ENCODE results near the gene FGF22. TPM values are rescaled to one million over a fixed set of nuclear protein-coding genes. Genes with fewer than 3 reads are reported as not detected.

The FGF22 gene
- total RNA-seq, 1 experiment from 2014 or later: not detected

DNA sequence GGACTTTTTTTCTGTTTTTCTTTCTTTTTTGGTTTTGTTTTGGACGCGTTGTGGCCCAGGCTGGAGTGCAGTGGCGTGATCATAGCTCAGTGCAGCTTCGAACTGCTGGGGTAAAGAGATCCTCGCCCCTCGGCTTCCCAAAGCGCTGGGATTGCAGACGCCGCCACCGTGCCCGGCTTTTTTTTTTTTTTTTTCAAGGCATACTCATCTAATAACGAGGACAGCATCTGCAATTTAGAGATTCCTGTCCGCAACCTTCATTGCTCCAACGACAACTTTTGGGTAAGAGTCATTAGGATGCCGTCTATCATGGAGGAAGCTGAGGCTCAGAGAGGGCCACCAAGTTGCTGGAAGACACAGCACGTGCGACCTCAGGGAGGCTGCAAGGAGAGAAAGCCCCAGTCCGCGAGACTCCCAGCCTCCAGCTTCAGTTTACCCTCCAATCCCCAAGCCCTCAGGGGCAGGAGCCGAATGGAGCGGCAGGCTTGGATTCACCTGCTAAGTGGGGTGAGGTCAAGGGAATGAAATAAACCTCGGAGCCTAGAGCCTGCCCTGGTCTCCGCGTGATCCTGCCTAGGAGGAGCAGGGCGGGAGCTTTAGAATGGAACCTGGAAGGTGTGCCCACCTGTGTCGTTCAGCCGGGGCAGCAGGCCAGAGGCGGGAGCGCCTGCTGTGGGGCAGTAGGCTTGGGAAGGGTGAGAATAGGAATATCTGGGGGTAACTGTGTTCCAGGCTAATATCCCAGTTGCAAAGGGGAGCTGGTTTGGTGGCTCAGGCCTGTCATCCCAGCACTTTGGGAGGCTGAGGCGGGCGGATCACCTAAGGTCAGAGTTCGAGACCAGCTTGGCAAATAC is 5.7 kb upstream of the FGF22 start:
- no peak for DNase-seq (ENCODE audit: low read depth)
- in situ Hi-C loops (cut with HindIII; ENCODE audit: low pct_unique_long_range_greater_than_20kb, low sequenced_read_pairs): no loop called here

DNA sequence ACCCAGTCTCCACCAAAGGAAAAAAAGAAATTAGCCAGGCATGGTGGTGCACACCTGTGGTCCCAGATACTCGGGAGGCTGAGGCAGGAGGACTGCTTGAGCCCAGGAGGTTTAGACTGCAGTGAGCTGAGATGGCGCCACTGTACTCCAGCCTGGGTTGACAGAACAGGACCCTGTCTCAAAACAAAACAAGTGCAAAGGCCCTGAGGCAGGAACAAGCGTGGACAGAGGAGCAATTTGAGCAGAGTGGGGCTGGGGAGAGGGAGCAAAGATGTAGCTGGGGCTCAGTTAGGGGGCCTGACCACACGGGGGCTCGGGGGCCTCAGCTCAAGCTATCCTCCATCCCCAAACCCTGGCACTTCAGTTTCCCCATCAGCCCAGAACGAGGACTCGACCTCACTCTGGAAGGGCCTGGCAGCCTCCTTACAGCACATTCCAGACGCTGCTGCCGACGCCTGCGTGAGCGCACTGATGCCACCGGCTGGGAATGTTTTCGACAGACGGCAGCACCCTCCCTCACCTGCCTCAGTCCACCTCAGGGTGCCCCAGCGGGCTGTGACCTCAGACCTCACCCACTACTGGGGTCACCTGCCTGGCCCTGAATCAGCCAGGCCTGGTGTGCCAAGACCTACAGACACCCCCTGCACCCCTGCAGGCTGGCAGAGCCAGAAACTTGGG is 4.6 kb upstream of the FGF22 start:
- in situ Hi-C loops (cut with HindIII; ENCODE audit: low pct_unique_long_range_greater_than_20kb, low sequenced_read_pairs): no loop called here
- no peak for DNase-seq (ENCODE audit: low read depth)

DNA sequence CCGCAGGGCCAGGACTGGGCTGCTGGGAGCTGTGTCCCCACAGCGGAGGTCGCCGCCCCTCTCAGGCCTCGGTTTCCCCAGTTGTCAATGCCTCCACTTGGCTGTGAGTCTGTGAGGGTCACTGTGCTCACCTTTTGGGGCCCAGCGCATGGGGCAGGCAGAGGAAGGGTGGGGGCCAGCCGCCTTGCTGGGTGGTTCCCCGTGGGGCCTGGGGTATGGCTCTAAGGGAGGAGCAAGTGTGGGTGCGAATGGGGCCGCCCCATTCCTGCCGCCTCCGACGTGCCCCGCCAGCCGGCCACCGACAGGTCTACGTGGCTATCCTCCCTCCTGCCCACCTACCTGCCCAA is 800 bp upstream of the FGF22 start:
- DNase-seq (ENCODE audit: low read depth): no peak
- in situ Hi-C loops (cut with HindIII; ENCODE audit: low pct_unique_long_range_greater_than_20kb, low sequenced_read_pairs): no loop called here

DNA sequence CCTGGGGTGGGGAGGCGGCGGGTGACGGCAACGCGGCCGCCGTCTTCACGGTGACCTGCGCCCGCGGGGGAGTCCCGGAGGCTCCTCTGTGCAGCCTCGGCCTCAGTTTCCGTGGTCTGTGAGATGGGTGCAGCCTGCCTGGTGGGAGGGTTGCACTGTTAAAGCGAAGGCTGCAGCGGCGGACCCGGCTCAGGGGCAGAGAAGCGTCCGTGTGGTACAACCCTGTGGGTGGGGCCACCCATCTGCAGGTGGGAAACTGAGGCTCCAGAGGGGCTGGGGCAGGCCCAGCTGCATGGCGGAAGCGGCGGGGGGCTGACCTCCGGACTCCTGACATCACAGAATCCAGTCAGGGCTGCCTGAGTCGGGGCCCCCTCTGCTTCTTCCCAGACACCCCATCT is 481 bp downstream of the FGF22 start:
- in situ Hi-C loops (cut with HindIII; ENCODE audit: low pct_unique_long_range_greater_than_20kb, low sequenced_read_pairs): no loop called here
- no peak for DNase-seq (ENCODE audit: low read depth)

DNA sequence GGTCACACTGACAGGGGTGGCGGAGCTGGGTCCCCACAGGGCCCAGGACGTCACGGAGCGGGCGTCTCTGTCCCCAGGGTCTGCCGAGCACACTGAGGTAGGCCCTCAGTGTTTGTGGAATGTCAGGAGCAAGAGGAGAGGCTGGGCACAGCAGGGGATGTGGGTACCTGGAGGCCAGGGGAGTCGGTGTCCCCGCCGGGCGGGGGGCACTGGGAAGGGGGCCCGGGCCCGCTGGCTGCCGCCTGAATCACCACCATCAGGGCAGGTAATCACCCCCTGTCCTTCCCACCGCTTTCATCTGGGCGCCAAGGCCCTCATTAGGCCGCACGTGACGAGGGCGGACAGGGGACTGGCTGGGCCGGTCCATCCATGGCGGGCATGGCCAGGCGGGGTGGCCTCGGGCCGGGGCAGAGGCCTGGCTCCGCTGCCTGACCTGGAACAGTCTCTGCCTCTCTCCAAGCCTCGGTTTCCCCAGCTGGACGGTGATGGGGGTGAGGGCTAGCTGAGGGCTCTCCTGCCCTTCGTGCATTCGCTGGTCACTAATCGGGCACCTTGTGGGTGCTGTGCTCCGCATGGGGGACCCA is 1.0 kb downstream of the FGF22 start:
- no peak for DNase-seq (ENCODE audit: low read depth)
- in situ Hi-C loops (cut with HindIII; ENCODE audit: low pct_unique_long_range_greater_than_20kb, low sequenced_read_pairs): no loop called here

DNA sequence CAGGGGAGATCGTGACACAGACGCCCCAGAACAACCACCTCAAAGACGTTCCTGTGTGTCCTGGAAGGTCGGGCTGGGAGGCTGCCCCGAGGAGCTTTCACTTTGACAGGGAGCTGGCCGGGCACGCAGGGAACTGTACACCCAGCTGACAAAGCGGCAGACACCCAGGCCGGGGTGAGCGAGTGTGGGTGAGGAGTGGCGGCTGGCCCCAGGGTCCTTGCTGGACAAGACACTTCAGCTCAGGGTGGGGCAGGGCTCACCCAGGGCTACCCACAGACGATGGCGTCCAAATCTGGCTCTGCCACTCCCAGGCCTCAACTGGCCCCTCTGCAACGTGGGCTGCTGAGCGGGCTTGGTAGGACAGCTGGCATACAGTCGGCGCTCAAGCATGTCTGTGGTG is 2.0 kb downstream of the FGF22 start:
- in situ Hi-C loops (cut with HindIII; ENCODE audit: low pct_unique_long_range_greater_than_20kb, low sequenced_read_pairs): no loop called here
- DNase-seq (ENCODE audit: low read depth): no peak

DNA sequence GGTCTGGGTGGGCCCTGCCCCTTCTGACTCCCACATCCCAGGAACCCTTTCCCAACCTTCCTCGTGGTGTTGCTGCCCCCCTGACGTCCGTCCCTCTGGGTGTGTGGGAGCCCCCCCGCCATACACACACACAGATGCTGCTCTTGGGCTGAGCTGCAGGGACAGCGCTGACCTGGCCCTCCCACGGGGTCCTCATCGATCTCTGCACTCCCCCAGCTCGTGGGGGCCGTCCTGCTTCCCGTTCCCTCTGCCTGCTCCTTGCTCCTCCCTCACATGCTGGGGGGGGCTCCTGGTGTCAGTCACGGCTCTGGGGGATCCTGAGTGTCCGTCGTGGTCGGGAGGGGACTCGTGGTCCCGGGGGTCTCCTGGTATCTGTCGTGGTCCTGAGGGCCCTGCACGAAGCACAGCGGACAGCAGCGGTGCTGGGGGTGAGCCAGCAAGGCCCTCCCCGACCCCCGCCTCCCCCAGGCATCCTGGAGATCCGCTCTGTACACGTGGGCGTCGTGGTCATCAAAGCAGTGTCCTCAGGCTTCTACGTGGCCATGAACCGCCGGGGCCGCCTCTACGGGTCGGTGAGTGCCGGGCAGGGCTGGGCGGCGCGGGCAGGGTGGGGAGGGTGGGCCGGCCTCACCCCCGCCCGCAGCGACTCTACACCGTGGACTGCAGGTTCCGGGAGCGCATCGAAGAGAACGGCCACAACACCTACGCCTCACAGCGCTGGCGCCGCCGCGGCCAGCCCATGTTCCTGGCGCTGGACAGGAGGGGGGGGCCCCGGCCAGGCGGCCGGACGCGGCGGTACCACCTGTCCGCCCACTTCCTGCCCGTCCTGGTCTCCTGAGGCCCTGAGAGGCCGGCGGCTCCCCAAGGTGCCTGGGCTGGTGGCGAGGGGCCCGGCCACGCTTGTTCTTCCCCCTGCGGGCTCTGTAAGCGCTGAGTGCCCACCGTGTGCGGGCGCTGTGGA is 3.4 kb downstream of the FGF22 start:
- in situ Hi-C loops (cut with HindIII; ENCODE audit: low pct_unique_long_range_greater_than_20kb, low sequenced_read_pairs): no loop called here
- no peak for DNase-seq (ENCODE audit: low read depth)

DNA sequence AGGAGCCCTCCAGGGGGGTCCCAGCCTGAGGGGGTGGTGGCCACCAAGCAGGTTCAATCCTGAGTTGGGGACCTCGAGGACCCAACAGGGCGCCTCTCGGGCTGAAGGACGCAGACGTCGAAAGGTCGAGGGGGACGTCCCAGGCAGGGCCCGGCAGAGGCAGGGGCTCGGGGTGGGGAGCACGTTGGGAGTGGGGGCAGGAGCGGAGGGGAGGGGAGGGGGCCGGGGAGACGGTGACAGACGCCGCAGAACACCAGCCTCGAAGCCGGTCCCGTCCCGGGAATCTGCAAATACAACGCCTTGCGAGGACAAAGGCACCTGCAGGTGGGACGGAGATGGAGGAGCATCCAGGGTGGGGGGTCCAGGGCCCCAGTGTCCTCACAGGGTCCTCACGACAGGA is 4.1 kb downstream of the FGF22 start:
- in situ Hi-C loops (cut with HindIII; ENCODE audit: low pct_unique_long_range_greater_than_20kb, low sequenced_read_pairs): no loop called here
- no peak for DNase-seq (ENCODE audit: low read depth)

DNA sequence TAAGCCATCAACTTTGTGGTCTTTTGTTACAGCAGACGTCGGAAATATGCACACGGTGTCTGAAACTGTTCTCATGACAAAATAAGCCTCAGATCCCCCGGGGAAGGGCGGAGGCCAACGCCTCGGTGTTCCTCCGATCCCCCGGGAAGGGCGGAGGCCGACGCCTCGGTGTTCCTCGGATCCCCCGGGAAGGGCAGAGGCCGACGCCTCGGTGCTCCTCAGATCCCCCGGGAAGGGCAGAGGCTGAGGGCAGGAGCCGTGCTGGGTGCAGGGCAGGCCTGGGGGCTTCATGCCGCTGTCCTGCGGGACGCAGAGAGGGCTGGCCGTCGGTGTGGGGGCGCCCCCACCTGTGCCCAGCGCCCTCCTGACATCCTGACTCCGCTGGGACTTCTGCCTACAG is 4.7 kb downstream of the FGF22 start:
- in situ Hi-C loops (cut with HindIII; ENCODE audit: low pct_unique_long_range_greater_than_20kb, low sequenced_read_pairs): no loop called here
- DNase-seq (ENCODE audit: low read depth): no peak

DNA sequence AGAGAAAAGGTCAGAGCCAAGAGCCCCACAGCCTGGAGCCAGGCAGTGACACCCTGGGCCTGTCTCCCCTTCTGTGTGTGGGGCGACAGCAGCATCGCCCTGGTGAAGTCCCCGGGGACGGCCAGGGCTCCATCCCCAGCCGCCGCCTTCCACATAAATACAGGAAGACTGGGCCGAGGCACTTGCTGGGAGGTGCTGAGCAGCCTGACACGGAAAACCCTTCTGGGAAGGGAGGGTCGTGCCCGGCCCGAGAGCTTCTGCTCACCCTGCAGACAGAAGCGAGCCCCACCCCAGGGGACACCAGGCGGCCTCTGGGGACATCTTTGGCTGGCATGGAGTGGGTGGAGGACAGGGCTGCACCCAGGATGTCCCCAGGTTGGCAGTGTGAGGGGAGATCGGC is 5.1 kb downstream of the FGF22 start:
- in situ Hi-C loops (cut with HindIII; ENCODE audit: low pct_unique_long_range_greater_than_20kb, low sequenced_read_pairs): no loop called here
- no peak for DNase-seq (ENCODE audit: low read depth)

DNA sequence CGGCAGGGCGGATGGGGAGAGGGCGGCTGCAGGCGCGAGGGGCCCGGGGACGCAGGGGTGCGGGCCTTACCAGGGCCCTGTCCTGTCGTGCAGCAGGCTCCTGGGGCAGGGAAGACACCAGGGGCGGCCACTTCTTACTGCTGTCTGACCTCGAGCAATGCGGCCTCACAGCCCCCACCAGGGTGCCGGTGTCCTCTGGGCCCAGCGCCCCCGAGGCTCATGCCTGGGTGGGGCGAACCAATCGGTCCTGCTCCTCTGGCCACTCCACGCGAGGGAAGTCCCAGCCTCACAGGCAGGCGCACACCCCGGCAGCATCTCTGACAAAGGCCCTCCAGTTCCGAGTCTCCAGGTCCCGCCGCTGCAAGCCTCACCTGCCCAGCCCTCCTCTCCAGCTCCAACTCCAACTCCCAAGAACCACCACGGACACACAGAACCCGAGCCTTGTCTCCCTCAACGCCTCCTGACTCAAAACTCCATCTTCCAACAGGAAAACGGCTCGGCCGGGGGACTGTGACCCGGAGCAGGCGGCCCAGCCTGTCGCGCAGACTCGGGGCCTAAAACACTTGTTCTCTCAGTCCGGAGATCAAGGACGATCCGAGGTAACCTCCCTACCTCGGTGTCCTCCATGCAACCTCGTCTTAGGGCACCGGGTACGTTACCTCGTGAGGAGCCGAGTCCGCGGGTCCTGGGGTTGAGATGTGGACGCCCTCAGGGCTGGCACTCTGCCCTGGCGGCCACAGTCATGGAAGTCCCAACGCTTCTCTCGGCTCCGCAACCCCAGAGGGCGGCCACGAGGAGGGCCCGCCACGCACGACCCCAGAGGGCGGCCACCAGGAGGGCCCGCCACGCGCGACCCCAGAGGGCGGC is 6.5 kb downstream of the FGF22 start:
- in situ Hi-C loops (cut with HindIII; ENCODE audit: low pct_unique_long_range_greater_than_20kb, low sequenced_read_pairs): no loop called here
- DNase-seq (ENCODE audit: low read depth): no peak

DNA sequence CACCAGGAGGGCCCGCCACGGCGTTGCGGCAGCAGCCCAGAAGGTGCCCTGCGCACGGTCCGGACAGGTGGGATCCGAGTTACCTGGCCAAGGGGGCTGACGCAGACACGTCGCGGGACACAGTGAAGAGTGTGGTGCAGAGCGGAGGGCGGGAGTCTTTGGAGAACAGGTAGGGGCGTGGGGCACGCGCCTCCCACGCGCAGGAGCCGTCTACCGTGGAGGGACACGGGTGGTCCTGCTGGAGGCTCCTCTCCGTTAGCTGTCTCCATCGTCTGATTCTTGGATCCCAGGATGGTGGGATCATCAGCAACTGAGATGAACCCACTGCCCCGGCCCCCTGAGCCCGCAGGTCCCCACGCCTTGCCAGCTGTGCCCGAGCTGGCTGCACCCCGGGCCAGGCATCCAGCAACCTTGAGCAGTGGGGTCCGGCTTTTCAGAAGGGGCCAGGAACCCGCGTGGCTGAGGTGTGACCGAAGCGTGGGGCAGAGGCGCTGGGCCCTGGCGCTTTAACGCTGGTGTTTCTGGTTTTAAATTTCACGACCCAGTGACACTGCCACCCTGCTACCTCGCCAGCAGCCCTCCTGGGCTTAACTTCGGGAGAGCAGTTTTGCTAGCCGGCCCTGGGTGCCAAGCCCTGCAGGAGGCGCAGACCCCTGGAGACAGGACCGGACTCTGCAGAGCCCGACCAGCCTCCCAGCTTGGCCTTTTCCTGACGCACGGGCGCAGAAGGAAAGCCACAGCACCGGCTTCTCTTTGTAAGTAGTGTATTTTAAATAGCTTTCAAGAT is 7.3 kb downstream of the FGF22 start:
- in situ Hi-C loops (cut with HindIII; ENCODE audit: low pct_unique_long_range_greater_than_20kb, low sequenced_read_pairs): no loop called here
- DNase-seq (ENCODE audit: low read depth): no peak

DNA sequence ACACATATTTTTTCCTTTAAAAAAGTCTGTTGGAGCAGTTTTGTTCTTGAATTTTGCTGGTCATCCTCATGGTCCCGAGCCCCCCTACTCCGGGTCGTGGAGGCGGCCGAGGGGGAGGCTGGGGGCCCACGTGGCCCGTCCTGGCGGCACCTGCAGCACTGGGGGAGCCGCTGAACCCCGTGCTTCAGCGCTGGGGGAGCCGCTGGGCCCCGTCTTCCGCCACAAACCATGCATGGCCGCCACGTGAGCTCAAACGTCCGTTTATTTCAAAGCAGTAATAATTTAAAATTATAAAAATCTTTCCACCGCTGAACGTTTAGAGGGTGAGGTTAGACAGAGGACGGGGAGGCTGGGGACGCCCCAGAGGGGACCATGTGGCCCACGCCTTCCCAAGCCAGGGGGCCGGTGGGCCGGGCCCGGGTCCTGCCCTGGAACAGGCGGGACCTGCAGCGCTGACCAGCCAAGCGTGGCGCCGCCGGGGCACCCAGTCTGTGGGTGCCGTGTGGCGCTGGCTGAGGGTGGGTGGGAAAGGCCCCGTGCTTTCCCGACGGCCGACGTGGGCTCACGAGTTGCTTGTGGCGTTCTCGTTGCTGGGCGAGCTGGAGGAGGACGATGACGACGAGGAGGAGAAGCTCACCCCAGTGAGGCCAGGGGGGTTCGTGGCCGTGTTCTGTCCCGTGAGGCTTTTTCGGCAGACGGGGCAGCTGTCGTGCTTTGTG is 8.0 kb downstream of the FGF22 start:
- no peak for DNase-seq (ENCODE audit: low read depth)
- in situ Hi-C loops (cut with HindIII; ENCODE audit: low pct_unique_long_range_greater_than_20kb, low sequenced_read_pairs): no loop called here

DNA sequence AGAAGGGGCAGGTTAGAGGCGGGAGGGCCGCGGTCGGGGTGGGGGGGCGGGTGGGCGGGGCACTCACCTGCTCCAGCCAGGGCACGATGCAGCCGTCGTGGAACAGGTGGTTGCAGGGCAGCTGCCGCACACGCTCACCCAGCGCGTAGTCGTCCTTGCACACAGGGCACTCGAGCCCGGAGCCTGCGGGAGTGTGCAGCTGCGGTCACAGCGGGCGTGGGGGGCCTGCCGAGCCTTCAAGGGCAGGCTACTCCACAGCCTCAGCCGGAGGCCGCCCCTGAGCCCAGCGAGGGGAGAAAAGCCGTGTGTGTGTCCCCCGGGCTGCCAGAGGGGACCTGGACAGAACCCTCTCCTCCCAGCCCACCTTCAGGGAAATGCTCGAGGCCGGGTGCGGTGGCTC is 8.6 kb downstream of the FGF22 start:
- in situ Hi-C loops (cut with HindIII; ENCODE audit: low pct_unique_long_range_greater_than_20kb, low sequenced_read_pairs): no loop called here
- no peak for DNase-seq (ENCODE audit: low read depth)

DNA sequence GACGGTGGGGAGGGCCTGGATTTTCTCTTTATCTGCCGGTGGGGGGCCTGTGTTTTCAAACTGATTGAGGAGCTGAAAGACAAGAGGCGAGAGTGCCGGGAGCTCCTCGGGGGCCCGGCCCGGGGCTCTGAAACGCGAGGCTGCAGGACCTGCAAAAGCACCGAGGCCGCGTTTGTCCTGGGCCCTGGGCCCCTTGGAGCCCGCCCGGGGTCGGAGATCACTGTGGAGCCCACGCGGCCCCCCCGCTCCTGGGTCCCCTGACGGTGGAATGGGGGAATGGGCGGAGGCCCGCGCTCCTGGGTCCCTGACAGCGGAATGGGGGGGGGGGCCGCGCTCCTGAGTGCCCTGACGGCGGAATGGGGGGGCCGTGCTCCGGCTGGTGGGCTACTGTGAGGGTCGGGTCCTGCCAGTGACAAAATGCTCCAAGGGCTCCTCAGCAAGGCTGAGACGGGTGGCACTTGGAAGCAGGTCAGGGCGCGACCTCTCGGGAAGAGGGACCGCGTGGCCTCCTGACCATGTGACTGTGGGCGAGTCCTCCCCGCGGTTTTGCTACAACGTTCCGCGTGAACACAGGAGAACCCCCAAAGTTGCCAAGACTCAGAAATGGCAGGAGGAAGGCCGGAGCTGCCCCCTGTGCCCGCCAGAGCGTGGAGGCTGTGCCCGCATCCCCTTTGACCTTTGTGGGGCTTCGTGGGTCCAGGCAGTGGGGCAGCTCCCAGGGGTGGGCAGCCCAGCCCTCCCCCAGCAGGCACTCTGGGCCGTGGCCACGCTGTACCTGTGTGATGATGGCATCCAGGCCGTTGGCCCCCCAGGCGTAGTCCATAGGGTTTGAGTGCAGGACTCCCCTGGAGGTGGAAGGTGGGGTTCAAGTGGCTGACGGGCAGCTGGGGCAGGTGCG is 9.5 kb downstream of the FGF22 start:
- in situ Hi-C loops (cut with HindIII; ENCODE audit: low pct_unique_long_range_greater_than_20kb, low sequenced_read_pairs): no loop called here
- DNase-seq (ENCODE audit: low read depth): no peak

DNA sequence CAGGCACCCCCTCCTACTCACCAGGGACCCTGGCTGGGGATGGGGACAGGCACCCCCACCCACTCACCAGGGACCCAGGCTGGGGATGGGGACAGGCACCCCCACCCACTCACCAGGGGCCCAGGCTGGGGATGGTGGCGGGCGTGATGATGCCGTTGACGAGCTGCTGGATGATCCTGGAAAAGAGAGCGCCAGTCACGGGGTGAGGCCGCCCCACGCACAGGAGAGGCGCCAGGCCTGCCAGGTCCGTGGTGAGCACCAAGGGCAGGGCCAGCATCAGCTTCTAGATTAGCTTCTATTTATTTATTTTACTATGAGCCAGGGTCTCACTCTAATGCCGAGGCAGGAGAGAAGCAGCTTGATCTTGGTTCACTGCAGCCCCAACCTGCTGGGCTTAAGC is 10.4 kb downstream of the FGF22 start:
- in situ Hi-C loops (cut with HindIII; ENCODE audit: low pct_unique_long_range_greater_than_20kb, low sequenced_read_pairs): no loop called here
- DNase-seq (ENCODE audit: low read depth): no peak
